HepG2 (cell line): ENCODE data around the gene MAP2K2. TPM values are rescaled to one million over a fixed set of nuclear protein-coding genes. Genes with fewer than 3 reads are reported as not detected.

Source experiments
- ATAC-seq: fragments of 200-7000 bp; cut with Tn5 transposase; 3 replicates; pipeline ENCODE4 v1.9.1; 2020; ENCODE audit warnings: mild to moderate bottlenecking, moderate library complexity
- BruUV-seq: library from RNA; stranded (reverse); fragments of 400-500 nt; replicated peaks from 2 replicates; lab custom pipeline; 2021; lab: Mats Ljungman, UMichigan
- CTCF ChIA-PET: fragments of 300-600 bp; formaldehyde crosslinking; extraction: SDS; loops from one replicate; lab custom pipeline; 2021; ENCODE audit warnings: low total read pairs, inconsistent platforms, low intra/inter-chr PET ratio; lab: Yijun Ruan, JAX
- POLR2A ChIA-PET: fragments of 350-600 bp; sonication (Branson Sonifier 250); formaldehyde crosslinking; loops from one replicate; lab custom pipeline; 2020; ENCODE audit warnings: antibody characterized with exemption, inconsistent platforms; lab: Yijun Ruan, JAX
- DNase-seq: peaks from one replicate; pipeline ENCODE4 v3.0.0-alpha.2; 2015; ENCODE audit warnings: low spot score
- FAIRE-seq: peaks from 3 replicates; lab custom pipeline; 2011; peaks lifted over from hg19 to GRCh38; lab: Jason Lieb, UNC
- H2AFZ ChIP-seq: one replicate; pipeline ENCODE4 v1.6.1; 2011; ENCODE audit warnings: low read length, inconsistent platforms
- H3K27ac ChIP-seq: fragments of 300-600 bp; 3 replicates; pipeline ENCODE4 v1.8.0; 2011; ENCODE audit warnings: mixed run types, mild to moderate bottlenecking, mixed read lengths, low read length, inconsistent platforms; ENCODE audit not compliant: insufficient read depth; ENCODE audit errors: extremely low read length
- H3K27me3 ChIP-seq, 2 experiments: fragments of 200-600 bp in 1 of 2; 2 replicates in 1 of 2; 3 replicates in 1 of 2; pipeline versions ENCODE4 v1.6.0 to v1.8.0; 2011; ENCODE audit warnings: low read length in 2 of 2, mild to moderate bottlenecking in 2 of 2, moderate library complexity in 2 of 2, inconsistent platforms in 1 of 2; ENCODE audit not compliant: insufficient read depth in 2 of 2, control insufficient read depth in 1 of 2
- H3K36me3 ChIP-seq, 2 experiments: fragments of 200-600 bp in 1 of 2; replicated peaks in 1 of 2; 2 replicates in 1 of 2; 3 replicates in 1 of 2; pipeline versions ENCODE4 v1.5.1 to v1.8.0; 2011; ENCODE audit warnings: low read length in 2 of 2, inconsistent platforms in 1 of 2; ENCODE audit not compliant: insufficient read depth in 2 of 2, control insufficient read depth in 1 of 2
- H3K4me1 ChIP-seq: 2 replicates; pipeline ENCODE4 v1.5.1; 2012; ENCODE audit warnings: low read length, inconsistent platforms; ENCODE audit not compliant: insufficient read depth
- H3K4me2 ChIP-seq: 2 replicates; pipeline ENCODE4 v1.6.0; 2011; ENCODE audit warnings: low read depth, low read length, inconsistent platforms
- H3K4me3 ChIP-seq, 3 experiments: fragments of 200-600 bp in 1 of 3; sonication (generic), shearing (Covaris generic) in 1 of 3; replicated peaks in 1 of 3; 2 replicates each; pipeline ENCODE4 v1.5.1; 2011 to 2016; ENCODE audit warnings: low read length in 3 of 3, inconsistent platforms in 2 of 3, low read depth in 2 of 3, mild to moderate bottlenecking in 2 of 3, control low read depth in 1 of 3, mixed read lengths in 1 of 3; ENCODE audit not compliant: insufficient read depth in 1 of 3
- H3K79me2 ChIP-seq: one replicate; pipeline ENCODE4 v1.6.1; 2011; ENCODE audit warnings: low read length, inconsistent platforms; ENCODE audit not compliant: insufficient read depth
- H3K9ac ChIP-seq: 2 replicates; pipeline ENCODE4 v1.6.0; 2011; ENCODE audit warnings: mild to moderate bottlenecking, low read depth, low read length, inconsistent platforms; ENCODE audit not compliant: insufficient read depth
- H3K9me3 ChIP-seq: 2 replicates; pipeline ENCODE4 v1.5.1; 2012; ENCODE audit warnings: mild to moderate bottlenecking, low read length
- H4K20me1 ChIP-seq: 2 replicates; pipeline ENCODE4 v1.6.0; 2011; ENCODE audit warnings: inconsistent platforms, mild to moderate bottlenecking, low read length, moderate library complexity; ENCODE audit not compliant: insufficient read depth
- AGO2 ChIP-seq: fragments of 200-400 bp; formaldehyde crosslinking; optimal IDR thresholded peaks from 2 replicates; pipeline ENCODE3; 2017; ENCODE audit warnings: mild to moderate bottlenecking, low read depth, low read length, moderate library complexity
- ARHGAP35 ChIP-seq: sonication (generic); formaldehyde crosslinking; IDR thresholded peaks from 2 replicates; pipeline ENCODE4 v1.9.0; 2022; ENCODE audit warnings: mild to moderate bottlenecking, inconsistent platforms, moderate library complexity, missing genetic modification reagents, borderline replicate concordance
- HNRNPH1 ChIP-seq: fragments of 200-400 bp; formaldehyde crosslinking; optimal IDR thresholded peaks from 2 replicates; pipeline ENCODE3; 2017; ENCODE audit warnings: mild to moderate bottlenecking, low read depth, low read length
- KDM6A ChIP-seq: IDR thresholded peaks from 2 replicates; pipeline ENCODE4 v1.6.1; 2016; ENCODE audit warnings: low read depth
- POLR2G ChIP-seq: fragments of 200-400 bp; formaldehyde crosslinking; IDR thresholded peaks from 2 replicates; pipeline ENCODE4 v1.6.1; 2018; ENCODE audit warnings: mild to moderate bottlenecking, low read depth, low read length, moderate library complexity
- ZNF263 ChIP-seq: sonication (generic); formaldehyde crosslinking; IDR thresholded peaks from 2 replicates; pipeline ENCODE4 v1.4.0; 2020; ENCODE audit warnings: missing genetic modification reagents
- ZNF552 ChIP-seq: sonication (generic); formaldehyde crosslinking; IDR thresholded peaks from 2 replicates; pipeline ENCODE4 v1.9.0; 2022; ENCODE audit warnings: missing genetic modification reagents, mild to moderate bottlenecking, borderline replicate concordance
- ZNF607 ChIP-seq: sonication (generic); formaldehyde crosslinking; IDR thresholded peaks from 2 replicates; pipeline ENCODE4 v1.5.1; 2020; ENCODE audit warnings: missing genetic modification reagents, mild to moderate bottlenecking, borderline replicate concordance
- ZNF781 ChIP-seq: sonication (generic); formaldehyde crosslinking; IDR thresholded peaks from 2 replicates; pipeline ENCODE4 v1.5.1; 2020; ENCODE audit warnings: borderline replicate concordance, mild to moderate bottlenecking, missing genetic modification reagents; ENCODE audit errors: not compliant biosample characterization
- WGBS: methylation state at CpG from one replicate; pipeline ENCODE4 v1.1.6; 2017; ENCODE audit warnings: low lambda C conversion rate; 5-methylcytosine and 5-hydroxymethylcytosine counted together
- in situ Hi-C: cut with HindIII; loops from 2 replicates; pipeline ENCODE4 v1.10.0; 2017; ENCODE audit warnings: low pct_unique_long_range_greater_than_20kb; ENCODE audit not compliant: extremely low pct_ligation_motif_present
- intact Hi-C: fragments of 100-400 bp; cut with micrococcal nuclease; formaldehyde crosslinking; loops from one replicate; pipeline ENCODE4 v1.10.0; 2022; ENCODE audit not compliant: unreplicated experiment
- polyA plus RNA-seq, 8 experiments: library from polyadenylated mRNA; depleted of rRNA in 3 of 8; stranded (reverse) in 7 of 8; unstranded in 1 of 8; fragments of >200 nt; fragmentation: Illumina TruSeq in 4 of 8; extraction: Trizol in 4 of 8; gene quantifications; 2 replicates each; pipeline versions ENCODE4 v1.2.1 to v1.2.3, GENCODE V29; 2011 to 2016; ENCODE audit warnings: low read depth in 4 of 8, missing spikeins in 1 of 8, mixed read lengths in 1 of 8; ENCODE audit not compliant: insufficient read depth in 1 of 8
- total RNA-seq, 5 experiments: library from RNA; depleted of rRNA; stranded (reverse); fragments of >200 nt; fragmentation: Illumina TruSeq; extraction: Trizol; gene quantifications; 2 replicates each; pipeline ENCODE4 v1.2.3, GENCODE V29; 2016; ENCODE audit warnings: low read depth in 1 of 5
- TF ChIP-seq, protein P1 (sequence below): IDR thresholded peaks from 2 replicates; pipeline ENCODE4 v1.6.1; 2016; ENCODE audit warnings: missing biosample characterization, missing genetic modification reagents, low read depth

Gene MAP2K2
- total and polyA plus RNA-seq, 2 of the 13 experiments (the other 11 are each of a cell fraction or from before 2014, with no cell fraction given) = 70.3 to 80.9 TPM

DNA sequence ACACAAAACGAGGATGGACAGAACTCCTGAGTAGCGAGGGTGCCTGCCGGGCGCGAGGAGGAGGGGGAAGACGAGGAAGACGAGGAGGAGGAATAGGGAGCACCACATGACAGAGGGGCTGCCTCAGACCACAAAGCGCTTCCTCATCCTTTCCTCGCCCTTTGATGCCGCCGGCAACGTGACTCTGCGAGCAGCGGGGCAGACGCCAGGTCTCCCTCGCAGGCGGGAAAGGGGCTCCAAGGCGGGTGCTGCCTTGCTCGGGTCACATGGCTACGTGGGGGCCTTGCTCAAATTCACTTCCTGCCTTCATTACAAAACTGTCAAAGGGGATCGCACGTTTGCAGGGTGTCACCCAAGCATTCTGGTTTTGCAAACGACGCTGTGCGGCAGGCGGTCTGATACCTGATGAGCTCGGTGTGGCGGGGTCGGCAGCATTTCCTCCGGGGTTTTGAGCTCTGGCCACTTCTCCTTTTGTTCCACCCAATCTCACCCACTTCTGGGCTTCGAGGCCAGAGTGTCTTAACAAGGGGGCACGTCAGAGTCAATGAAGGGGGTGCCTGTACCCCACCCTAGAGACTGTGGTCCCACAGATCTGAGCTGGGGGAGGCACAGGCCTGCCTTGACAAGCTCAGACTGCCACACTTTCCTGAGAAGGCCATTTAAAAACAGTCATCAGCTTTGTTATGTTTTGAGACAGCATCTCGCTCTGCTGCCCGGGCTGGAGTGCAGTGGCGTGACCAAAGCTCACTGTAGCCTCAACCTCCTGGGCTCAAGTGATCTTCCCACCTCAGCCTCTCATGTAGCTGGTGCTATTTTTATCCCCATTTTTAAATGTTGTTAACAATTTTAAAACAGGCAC lies 14.9 kb downstream of the MAP2K2 start:
- H3K36me3 ChIP-seq = peaks cover 13 to 62% of the 10 kb centered on the region in 2 experiments; a peak in 4 of 5 replicates
- DNase-seq (no peak), ATAC-seq (no peak), FAIRE-seq (no peak)
- no peaks in the 10 kb centered on the region for H3K27me3 ChIP-seq
- in situ Hi-C loops = no loop called here
- intact Hi-C loops = no loop called here
- H3K4me3 ChIP-seq = no peak overlapping the region
- H4K20me1 ChIP-seq = no peaks in the 10 kb centered on the region
- POLR2A ChIA-PET = no interaction called here
- H3K9me3 ChIP-seq = no peaks in the 10 kb centered on the region
- H3K27ac ChIP-seq = no peak overlapping the region
- H2AFZ ChIP-seq = no peak overlapping the region
- no peak overlapping the region for H3K4me2 ChIP-seq
- TF ChIP-seq ZNF263 (peak; percentile 65), AGO2 (peak; percentile 73), ZNF607 (no peak), POLR2G (0 out of 2 replicates have a peak, but pooled peaks have one; percentile 4)
- TF ChIP-seq, protein P1, sequence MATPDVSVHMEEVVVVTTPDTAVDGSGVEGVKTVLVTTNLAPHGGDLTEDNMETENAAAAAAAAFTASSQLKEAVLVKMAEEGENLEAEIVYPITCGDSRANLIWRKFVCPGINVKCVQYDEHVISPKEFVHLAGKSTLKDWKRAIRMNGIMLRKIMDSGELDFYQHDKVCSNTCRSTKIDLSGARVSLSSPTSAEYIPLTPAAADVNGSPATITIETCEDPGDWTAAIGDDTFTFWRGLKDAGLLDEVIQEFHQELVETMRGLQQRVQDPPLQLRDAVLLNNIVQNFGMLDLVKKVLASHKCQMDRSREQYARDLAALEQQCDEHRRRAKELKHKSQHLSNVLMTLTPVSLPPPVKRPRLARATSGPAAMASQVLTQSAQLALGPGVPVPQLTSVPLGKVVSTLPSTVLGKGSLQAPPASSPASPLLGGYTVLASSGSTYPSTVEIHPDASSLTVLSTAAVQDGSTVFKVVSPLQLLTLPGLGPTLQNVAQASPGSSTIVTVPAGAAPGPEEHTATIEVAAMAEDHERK (CRISPR knock-in tag) = no peak
- H3K9ac ChIP-seq = no peak overlapping the region
- BruUV-seq = TSS peak; percentile 17
- CTCF ChIA-PET = no interaction called here
- no peaks in the 10 kb centered on the region for H3K79me2 ChIP-seq
- H3K4me1 ChIP-seq = no peaks in the 10 kb centered on the region
- WGBS = 97% methylated on average over 31 of the region's 35 CpGs

DNA sequence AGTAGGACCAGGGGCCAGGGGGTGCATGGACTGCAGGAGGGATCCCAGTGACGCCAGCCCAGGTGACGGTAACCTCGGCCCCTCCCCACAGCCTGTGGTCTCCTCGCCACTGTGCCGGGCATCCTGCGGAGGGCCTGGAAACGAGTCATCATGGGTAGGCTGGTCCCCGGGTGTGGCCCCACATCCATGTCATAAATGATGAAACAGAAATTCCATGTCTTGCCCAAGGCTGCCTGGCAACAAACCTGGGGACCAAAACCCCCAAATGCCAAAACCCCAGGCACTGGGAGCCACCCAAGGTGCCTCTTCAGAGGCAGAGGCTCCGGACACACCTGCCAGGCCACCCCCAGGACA lies 20.9 kb downstream of the MAP2K2 start:
- TF ChIP-seq HNRNPH1 (no peak), ZNF552 (no peak), ZNF781 (CRISPR knock-in tag) (no peak), ARHGAP35 (CRISPR knock-in tag) (no peak), KDM6A (CRISPR knock-in tag) (no peak)
- intact Hi-C loops (no loop called here), in situ Hi-C loops (no loop called here)
- no peaks in the 10 kb centered on the region for H3K4me1 ChIP-seq
- BruUV-seq = no TSS peak
- no peaks in the 10 kb centered on the region for H4K20me1 ChIP-seq
- 80% methylated on average over 3 of the region's 9 CpGs for WGBS
- no peak for ATAC-seq
- no peak overlapping the region for H3K27ac ChIP-seq
- no peaks in the 10 kb centered on the region for H3K27me3 ChIP-seq
- FAIRE-seq = no peak
- DNase-seq = no peak
- no peak overlapping the region for H3K9ac ChIP-seq
- no peak overlapping the region for H2AFZ ChIP-seq
- ChIA-PET CTCF (no interaction called here), POLR2A (no interaction called here)
- H3K4me2 ChIP-seq = no peak overlapping the region
- H3K79me2 ChIP-seq = no peaks in the 10 kb centered on the region
- H3K9me3 ChIP-seq = no peaks in the 10 kb centered on the region
- H3K36me3 ChIP-seq = peaks cover 20 to 34% of the 10 kb centered on the region in 2 experiments
- no peak overlapping the region for H3K4me3 ChIP-seq
